ENCODE measurements around the gene CFAP221.

CFAP221 gene

DNA sequence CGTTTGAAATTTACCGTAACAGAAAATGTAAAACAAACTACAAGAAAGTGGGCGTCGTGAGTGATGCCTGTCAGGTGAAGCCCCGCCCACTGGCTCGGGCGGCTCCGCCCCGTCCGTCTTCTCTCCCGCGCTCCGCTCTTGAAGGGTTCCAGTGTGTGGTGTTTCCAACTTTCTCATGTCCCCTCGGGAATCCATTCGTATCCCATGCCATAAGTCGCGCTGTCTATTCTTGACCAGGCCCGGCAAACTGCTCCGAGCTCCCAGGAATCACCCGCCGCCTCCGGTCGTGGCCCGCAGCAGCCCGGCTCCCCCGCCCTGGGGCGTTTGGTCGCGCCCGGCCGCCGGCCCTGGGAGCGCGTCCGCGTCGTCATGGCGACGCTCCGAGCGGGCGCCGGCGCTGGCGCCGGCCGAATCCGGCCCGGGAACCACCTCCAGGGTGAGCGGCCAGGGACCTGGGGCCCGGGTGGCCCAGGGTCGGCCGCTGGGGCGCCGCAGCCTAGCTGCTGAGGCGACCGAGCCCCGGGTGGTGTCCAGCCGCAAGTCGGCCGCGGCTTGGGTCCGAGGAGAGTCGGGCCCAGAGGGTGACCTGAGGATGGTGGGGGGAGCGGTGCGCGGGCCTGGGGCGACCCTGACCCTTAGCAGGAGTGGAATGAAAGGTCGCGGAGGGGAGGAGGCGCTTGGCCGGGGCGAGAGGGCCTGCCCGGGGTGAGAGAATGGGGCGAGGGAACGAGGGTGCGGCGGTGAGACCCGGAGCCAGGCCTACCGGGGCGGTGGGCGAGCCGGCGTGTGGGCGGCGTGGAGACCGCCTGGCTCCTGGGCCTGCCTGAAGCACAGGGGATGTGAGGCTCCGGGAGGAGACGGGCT is at the start of gene CFAP221:
Gene CFAP221 (plus strand): TSS at position 375 of the 864 bp plus-strand sequence. CDS start 1,683 bp downstream, outside the sequence.
- Mint-ChIP-seq H3K4me3 (peak within 1 kb of the TSS; percentile 71), H3K36me3 (ENCODE audit: low read depth) (no peaks in the 10 kb centered on the region), H3K27ac (no peak within 1 kb of the TSS), H3K4me1 (ENCODE audit: low read depth) (peaks cover 6% of the 10 kb centered on the region), H3K27me3 (peaks cover 59% of the 10 kb centered on the region), H3K9me3 (no peaks in the 10 kb centered on the region)
- intact Hi-C loops (cut with micrococcal nuclease) = no loop called here

GRCh38 chr2:119495948-119496347 is 48.3 kb upstream of the CFAP221 start:
- Mint-ChIP-seq H3K4me1 (ENCODE audit: low read depth) (no peaks in the 10 kb centered on the region), H3K27ac (no peak overlapping the region), H3K27me3 (peaks cover 12% of the 10 kb centered on the region), H3K36me3 (ENCODE audit: low read depth) (no peaks in the 10 kb centered on the region), H3K4me3 (no peak overlapping the region), H3K9me3 (peaks cover 19% of the 10 kb centered on the region)
- intact Hi-C loops (cut with micrococcal nuclease) = no loop called here

DNA sequence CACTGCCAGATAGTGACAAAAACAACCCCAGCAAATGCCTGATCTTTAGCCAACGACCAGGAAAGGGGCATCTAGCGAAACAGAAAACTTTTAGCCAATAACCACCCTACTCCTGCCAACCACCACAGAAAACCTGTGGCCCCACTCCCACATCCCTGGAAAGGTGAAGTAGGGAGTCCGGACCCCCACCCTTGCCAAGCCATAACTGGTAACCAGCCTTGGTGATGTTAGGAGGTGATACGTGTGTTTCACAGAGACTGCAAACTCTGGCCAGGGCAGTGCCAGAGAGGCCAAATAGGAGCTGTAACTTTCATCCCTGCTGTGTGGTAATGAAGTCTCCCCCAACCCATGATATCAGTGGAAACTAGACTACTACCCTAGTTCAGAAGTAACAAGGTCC is 47.6 kb upstream of the CFAP221 start:
- no peaks in the 10 kb centered on the region for H3K36me3 Mint-ChIP-seq (ENCODE audit: low read depth)
- H3K9me3 Mint-ChIP-seq = peaks cover 26% of the 10 kb centered on the region
- intact Hi-C loops (cut with micrococcal nuclease) = no loop called here
- H3K27me3 Mint-ChIP-seq = peaks cover 16% of the 10 kb centered on the region
- no peaks in the 10 kb centered on the region for H3K4me1 Mint-ChIP-seq (ENCODE audit: low read depth)
- no peak overlapping the region for H3K27ac Mint-ChIP-seq
- H3K4me3 Mint-ChIP-seq = no peak overlapping the region

GRCh38 chr2:119508756-119509155 is 35.5 kb upstream of the CFAP221 start:
- Mint-ChIP-seq H3K4me3 (no peak overlapping the region), H3K36me3 (ENCODE audit: low read depth) (no peaks in the 10 kb centered on the region), H3K9me3 (no peaks in the 10 kb centered on the region), H3K27ac (no peak overlapping the region), H3K4me1 (ENCODE audit: low read depth) (no peaks in the 10 kb centered on the region), H3K27me3 (peaks cover 13% of the 10 kb centered on the region)
- intact Hi-C loops (cut with micrococcal nuclease) = no loop called here

- H3K4me3 Mint-ChIP-seq = no peak overlapping the region
- no peak overlapping the region for H3K27ac Mint-ChIP-seq
- intact Hi-C loops (cut with micrococcal nuclease) = no loop called here
- H3K4me1 Mint-ChIP-seq (ENCODE audit: low read depth) = no peaks in the 10 kb centered on the region
- no peaks in the 10 kb centered on the region for H3K36me3 Mint-ChIP-seq (ENCODE audit: low read depth)
- peaks cover 21% of the 10 kb centered on the region for H3K27me3 Mint-ChIP-seq
- no peaks in the 10 kb centered on the region for H3K9me3 Mint-ChIP-seq
Measured at GRCh38 chr2:119511989-119512388, 32.3 kb upstream of the CFAP221 start.

DNA sequence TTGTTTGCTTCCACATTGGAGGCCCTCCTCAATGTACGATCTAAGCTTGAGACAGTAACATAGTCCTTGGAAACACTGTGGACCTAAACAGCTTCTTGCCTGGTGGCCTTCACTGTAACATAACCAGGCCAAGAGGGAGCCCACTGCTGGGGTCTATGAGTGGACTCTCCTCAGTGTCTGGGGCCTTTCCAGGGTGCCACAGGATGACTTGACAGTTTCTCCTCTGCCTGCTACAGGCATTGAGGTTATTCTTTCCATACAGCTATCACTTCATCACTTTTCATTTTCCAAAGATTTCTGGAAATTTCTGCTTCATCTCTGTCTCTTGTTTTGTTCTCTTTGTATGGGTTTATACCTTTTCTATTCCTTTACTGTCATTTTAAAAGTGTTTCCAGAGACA is 31.3 kb upstream of the CFAP221 start:
- Mint-ChIP-seq H3K27me3 (peaks cover 18% of the 10 kb centered on the region), H3K36me3 (ENCODE audit: low read depth) (no peaks in the 10 kb centered on the region), H3K4me1 (ENCODE audit: low read depth) (peaks cover 5% of the 10 kb centered on the region), H3K27ac (no peak overlapping the region), H3K9me3 (no peaks in the 10 kb centered on the region), H3K4me3 (no peak overlapping the region)
- intact Hi-C loops (cut with micrococcal nuclease) = no loop called here

DNA sequence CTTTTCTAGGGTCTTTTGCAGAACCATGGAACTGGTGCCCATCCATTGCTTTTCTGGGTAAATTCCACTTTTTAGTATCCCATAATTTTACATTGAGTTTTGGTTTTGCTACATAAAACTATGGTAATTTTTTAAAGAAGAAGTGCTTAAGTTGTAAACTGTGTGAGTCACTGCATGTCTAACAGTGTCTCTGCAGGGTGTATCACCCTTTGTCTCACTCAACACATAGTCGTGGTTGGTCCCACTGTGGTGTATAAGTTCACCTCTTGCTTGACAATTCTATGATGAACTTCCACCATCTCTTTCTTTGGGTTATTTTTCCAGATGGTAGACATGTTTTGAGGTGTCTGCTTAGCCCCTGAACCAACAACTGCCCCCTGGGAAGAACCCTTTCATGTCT is 30.4 kb upstream of the CFAP221 start:
- no peaks in the 10 kb centered on the region for H3K9me3 Mint-ChIP-seq
- intact Hi-C loops (cut with micrococcal nuclease) = no loop called here
- H3K4me1 Mint-ChIP-seq (ENCODE audit: low read depth) = peaks cover 5% of the 10 kb centered on the region

DNA sequence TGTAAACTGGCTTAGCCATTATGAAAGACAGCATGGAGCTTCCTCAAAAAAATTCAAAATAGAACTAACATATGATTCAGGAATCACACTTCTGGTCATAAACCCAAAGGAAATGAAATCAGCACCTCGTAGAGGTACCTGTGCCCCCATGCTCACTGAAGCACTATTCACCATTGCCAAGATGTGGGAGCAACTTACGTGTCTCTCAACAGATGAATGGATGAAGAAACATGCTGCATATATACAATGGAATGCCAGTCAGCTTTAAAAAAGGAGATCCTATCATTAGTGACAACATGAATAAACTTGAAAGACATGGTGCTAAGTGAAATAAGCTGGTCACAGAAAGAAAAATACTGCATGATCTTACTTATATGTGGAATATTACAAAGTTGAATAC is 28.1 kb upstream of the CFAP221 start:
- peaks cover 18% of the 10 kb centered on the region for H3K27me3 Mint-ChIP-seq

More for the DNA sequence above, 30.4 kb upstream of the CFAP221 start:
- H3K36me3 Mint-ChIP-seq (ENCODE audit: low read depth) = no peaks in the 10 kb centered on the region
- H3K27me3 Mint-ChIP-seq = peaks cover 18% of the 10 kb centered on the region
- no peak overlapping the region for H3K27ac Mint-ChIP-seq
- no peak overlapping the region for H3K4me3 Mint-ChIP-seq

GRCh38 chr2:119517433-119517832 is 26.8 kb upstream of the CFAP221 start:
- H3K4me1 Mint-ChIP-seq (ENCODE audit: low read depth) = peaks cover 5% of the 10 kb centered on the region
- no peaks in the 10 kb centered on the region for H3K36me3 Mint-ChIP-seq (ENCODE audit: low read depth)
- no peak overlapping the region for H3K27ac Mint-ChIP-seq
- H3K4me3 Mint-ChIP-seq = no peak overlapping the region
- peaks cover 25% of the 10 kb centered on the region for H3K27me3 Mint-ChIP-seq
- no peaks in the 10 kb centered on the region for H3K9me3 Mint-ChIP-seq
- intact Hi-C loops (cut with micrococcal nuclease) = no loop called here

More for the DNA sequence above, 28.1 kb upstream of the CFAP221 start:
- intact Hi-C loops (cut with micrococcal nuclease) = no loop called here
- Mint-ChIP-seq H3K4me3 (no peak overlapping the region), H3K36me3 (ENCODE audit: low read depth) (no peaks in the 10 kb centered on the region), H3K9me3 (no peaks in the 10 kb centered on the region), H3K27ac (no peak overlapping the region), H3K4me1 (ENCODE audit: low read depth) (peaks cover 5% of the 10 kb centered on the region)

DNA sequence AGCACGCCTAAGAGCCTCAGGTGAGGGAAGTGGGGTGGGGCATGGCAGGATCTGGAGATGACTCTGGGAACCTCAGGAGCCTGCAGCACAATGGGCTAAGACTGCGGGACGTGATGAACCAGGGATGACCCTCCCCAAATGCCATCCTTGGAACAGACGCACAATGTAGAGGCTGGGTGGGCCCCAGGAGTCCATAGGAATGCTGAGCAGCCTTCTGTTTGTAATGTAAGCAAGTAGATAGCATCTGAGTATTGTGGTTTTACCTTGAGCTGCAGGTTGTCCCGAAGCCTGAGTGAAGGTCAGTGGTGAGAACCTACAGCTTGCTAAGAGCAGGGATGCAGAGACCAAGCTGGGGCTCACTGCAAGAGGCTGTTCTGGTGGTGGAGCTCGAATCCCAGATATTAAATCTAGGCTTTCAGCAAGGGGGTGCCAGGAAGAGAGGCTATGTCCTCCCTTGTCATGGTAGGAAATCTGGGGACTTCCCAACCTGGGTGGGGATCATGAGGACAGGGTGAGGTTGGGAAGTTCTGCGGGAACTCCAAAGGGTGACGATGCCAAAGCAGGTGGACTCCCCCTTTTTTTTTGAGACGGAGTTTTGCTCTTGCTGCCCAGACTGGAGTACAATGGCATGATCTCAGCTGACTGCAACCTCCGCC is 25.7 kb upstream of the CFAP221 start:
- intact Hi-C loops (cut with micrococcal nuclease) = no loop called here
- Mint-ChIP-seq H3K4me1 (ENCODE audit: low read depth) (peaks cover 5% of the 10 kb centered on the region), H3K36me3 (ENCODE audit: low read depth) (no peaks in the 10 kb centered on the region), H3K4me3 (no peak overlapping the region), H3K9me3 (no peaks in the 10 kb centered on the region), H3K27me3 (peaks cover 35% of the 10 kb centered on the region), H3K27ac (no peak overlapping the region)

DNA sequence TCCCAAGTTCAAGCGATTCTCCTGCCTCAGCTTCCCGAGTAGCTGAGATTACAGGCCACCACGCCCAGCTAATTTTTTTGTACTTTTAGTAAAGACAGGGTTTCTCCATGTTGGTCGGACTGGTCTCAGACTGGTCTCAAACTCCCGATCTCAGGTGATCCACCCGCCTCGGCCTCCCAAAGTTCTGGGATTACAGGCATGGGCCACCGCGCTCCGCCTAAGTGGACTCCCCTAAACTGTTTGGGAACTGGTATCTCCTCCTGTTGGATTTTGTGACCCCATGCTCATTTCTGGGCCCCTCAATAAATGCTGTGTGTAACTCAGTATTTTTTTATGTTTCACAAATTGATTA is 25.2 kb upstream of the CFAP221 start:
- H3K27ac Mint-ChIP-seq = no peak overlapping the region
- no peak overlapping the region for H3K4me3 Mint-ChIP-seq
- peaks cover 5% of the 10 kb centered on the region for H3K4me1 Mint-ChIP-seq (ENCODE audit: low read depth)
- no peaks in the 10 kb centered on the region for H3K36me3 Mint-ChIP-seq (ENCODE audit: low read depth)
- intact Hi-C loops (cut with micrococcal nuclease) = no loop called here
- peaks cover 39% of the 10 kb centered on the region for H3K27me3 Mint-ChIP-seq
- H3K9me3 Mint-ChIP-seq = no peaks in the 10 kb centered on the region

DNA sequence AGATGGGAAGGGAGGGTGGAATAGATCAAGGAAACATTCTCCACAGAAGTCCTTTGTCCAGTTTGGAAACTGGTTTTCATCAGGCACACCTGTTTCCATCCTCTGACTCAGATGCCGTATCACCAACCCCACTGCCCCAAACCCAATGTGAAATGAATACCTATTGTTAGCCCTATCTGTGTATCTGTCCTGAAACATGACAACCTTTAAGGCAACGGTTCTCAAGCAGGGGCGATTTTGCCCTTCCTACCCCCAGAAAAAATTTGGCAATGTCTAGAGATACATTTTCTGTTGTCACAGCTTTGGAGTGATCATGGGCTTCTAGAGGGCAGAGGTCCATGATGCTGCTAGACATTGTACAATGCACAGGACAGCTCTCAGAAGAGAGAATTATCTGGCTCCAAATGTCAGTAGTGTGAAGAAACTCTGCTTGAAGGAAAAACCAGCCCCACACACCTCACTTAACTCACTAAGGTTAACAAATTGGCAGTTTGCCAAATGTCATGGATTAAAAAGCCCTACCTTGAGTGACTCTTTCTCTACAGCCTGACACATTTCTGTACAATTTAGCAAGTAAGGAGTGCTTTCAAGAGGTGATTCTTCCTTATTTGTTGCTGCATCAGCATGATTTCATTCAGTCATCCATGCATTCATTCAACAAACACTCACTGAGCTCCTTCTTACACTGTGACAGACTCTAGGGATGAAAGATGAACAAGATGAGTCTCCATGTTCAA is 23.4 kb upstream of the CFAP221 start:
- intact Hi-C loops (cut with micrococcal nuclease) = loop anchor here (10.0 kb wide), 1 partner anchor 134 kb away; no protein-coding TSS in a partner anchor
- H3K27ac Mint-ChIP-seq = no peak overlapping the region
- H3K9me3 Mint-ChIP-seq = no peaks in the 10 kb centered on the region
- H3K4me3 Mint-ChIP-seq = no peak overlapping the region
- peaks cover 5% of the 10 kb centered on the region for H3K4me1 Mint-ChIP-seq (ENCODE audit: low read depth)
- no peaks in the 10 kb centered on the region for H3K36me3 Mint-ChIP-seq (ENCODE audit: low read depth)
- peaks cover 44% of the 10 kb centered on the region for H3K27me3 Mint-ChIP-seq

DNA sequence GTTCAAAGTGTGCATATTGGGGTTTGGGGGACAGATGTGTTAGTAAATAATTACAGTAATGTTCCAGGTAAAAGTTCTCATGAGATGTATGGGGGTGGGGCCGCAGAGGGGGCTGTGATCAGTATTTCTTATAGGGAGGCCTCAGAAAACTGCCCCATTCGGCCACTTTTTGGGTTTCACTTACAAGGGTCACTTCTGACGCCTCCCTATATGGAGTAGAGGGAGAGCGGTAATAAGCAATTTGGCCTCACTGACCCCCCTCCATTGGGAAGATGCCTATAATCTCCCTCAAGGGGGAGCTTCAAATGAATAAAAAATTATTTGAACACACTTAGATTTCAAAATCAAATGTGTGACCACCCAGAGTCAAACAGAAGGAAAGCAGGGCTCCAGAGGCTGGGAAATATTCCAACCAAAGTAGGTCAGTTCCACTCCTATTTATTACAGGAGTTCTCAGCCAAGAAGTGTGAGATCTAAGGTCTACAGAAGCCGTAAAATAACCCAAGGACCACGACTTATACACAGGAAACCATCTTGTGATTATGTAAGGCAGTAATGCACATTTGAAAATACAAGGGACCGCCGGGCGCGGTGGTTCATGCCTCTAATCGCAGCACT is 22.7 kb upstream of the CFAP221 start:
- H3K36me3 Mint-ChIP-seq (ENCODE audit: low read depth) = no peaks in the 10 kb centered on the region
- no peaks in the 10 kb centered on the region for H3K9me3 Mint-ChIP-seq
- intact Hi-C loops (cut with micrococcal nuclease) = loop anchor here (10.0 kb wide), 1 partner anchor 133 kb away; no protein-coding TSS in a partner anchor
- no peak overlapping the region for H3K4me3 Mint-ChIP-seq
- peaks cover 5% of the 10 kb centered on the region for H3K4me1 Mint-ChIP-seq (ENCODE audit: low read depth)
- no peak overlapping the region for H3K27ac Mint-ChIP-seq
- H3K27me3 Mint-ChIP-seq = peaks cover 46% of the 10 kb centered on the region
